Coronary artery (tissue), 2 donors: ENCODE results near the gene RNF183.

Experiments used
- DNase-seq: peaks from one replicate; pipeline ENCODE4 v3.0.0-alpha.2; 2017; ENCODE audit warnings: low spot score
- H3K27ac ChIP-seq, 2 donors: fragments of 200-600 bp; sonication (generic); one replicate each; pipeline ENCODE4 v1.5.1; 2016 to 2019
- H3K4me3 ChIP-seq: fragments of 200-600 bp; sonication (generic); 2 replicates; pipeline ENCODE4 v1.5.1; 2016; ENCODE audit warnings: mild to moderate bottlenecking, moderate library complexity
- TF ChIP-seq, protein P1 (sequence below): fragments of 200-600 bp; sonication (generic); IDR thresholded peaks from one replicate; pipeline ENCODE4 v1.5.1; 2019; ENCODE audit warnings: antibody characterized with exemption

RNF183 gene, protein sequence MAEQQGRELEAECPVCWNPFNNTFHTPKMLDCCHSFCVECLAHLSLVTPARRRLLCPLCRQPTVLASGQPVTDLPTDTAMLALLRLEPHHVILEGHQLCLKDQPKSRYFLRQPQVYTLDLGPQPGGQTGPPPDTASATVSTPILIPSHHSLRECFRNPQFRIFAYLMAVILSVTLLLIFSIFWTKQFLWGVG

DNA sequence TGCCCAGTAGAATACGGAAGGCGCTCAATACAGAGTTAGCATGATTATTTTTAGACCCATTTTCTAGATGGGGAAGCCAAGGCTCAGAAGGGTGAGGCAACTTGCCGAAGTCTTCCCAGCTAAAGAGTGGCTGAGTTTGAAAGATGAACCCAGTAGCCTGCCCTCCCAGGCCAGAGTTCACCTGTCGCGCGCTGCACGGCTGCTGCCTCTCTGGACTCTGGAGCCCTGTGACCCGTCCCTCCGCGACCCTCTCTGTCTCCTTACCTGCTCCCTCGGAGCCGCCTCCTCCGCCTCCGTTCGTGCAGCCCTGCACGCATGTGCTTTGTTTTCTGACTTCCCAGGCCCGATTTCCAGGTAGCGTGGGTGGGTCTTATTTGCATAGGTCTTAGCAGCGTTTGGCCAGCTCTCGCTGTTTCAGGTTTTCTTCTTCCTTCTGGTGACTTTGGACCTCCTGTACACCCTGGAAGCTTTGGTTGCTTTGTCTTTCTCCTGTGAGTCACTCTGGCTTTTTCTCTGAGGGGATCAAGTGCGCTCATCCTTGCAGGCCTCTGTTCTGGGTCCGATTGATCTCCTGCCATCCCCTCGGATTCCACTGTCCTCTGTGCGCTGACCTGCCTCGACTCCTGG lies at the start of gene RNF183:
TSS of gene RNF183 (minus strand) at position 585 of the 627 bp plus-strand sequence. CDS start 5,192 bp downstream, outside the sequence.
- TF ChIP-seq, protein P1, sequence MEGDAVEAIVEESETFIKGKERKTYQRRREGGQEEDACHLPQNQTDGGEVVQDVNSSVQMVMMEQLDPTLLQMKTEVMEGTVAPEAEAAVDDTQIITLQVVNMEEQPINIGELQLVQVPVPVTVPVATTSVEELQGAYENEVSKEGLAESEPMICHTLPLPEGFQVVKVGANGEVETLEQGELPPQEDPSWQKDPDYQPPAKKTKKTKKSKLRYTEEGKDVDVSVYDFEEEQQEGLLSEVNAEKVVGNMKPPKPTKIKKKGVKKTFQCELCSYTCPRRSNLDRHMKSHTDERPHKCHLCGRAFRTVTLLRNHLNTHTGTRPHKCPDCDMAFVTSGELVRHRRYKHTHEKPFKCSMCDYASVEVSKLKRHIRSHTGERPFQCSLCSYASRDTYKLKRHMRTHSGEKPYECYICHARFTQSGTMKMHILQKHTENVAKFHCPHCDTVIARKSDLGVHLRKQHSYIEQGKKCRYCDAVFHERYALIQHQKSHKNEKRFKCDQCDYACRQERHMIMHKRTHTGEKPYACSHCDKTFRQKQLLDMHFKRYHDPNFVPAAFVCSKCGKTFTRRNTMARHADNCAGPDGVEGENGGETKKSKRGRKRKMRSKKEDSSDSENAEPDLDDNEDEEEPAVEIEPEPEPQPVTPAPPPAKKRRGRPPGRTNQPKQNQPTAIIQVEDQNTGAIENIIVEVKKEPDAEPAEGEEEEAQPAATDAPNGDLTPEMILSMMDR, result no peak
- no peak for DNase-seq

DNA sequence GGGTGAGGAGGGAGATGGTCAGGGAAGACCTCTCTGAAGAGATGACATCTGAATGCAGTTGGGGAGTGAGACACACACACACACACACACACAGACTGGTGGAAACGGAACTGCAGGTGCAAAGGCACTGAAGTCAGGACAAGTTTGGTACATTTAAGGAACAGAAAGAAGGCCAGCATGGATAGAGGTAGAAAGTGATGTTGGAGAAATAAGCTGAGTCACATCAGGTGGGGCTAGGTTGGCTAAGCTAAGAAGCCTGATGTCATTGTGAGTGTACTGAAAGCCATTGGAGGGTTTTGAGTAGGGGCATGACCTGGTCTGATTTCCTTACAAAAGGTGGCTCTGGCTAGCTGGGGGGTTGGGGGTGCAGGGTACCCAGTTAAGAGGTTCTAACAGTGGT lies 49.2 kb upstream of the RNF183 start:
- DNase-seq, result no peak

More for the DNA sequence above, at the start of gene RNF183:
- Histone ChIP-seq H3K27ac (no peak within 1 kb of the TSS), H3K4me3 (no peak within 1 kb of the TSS)

DNA sequence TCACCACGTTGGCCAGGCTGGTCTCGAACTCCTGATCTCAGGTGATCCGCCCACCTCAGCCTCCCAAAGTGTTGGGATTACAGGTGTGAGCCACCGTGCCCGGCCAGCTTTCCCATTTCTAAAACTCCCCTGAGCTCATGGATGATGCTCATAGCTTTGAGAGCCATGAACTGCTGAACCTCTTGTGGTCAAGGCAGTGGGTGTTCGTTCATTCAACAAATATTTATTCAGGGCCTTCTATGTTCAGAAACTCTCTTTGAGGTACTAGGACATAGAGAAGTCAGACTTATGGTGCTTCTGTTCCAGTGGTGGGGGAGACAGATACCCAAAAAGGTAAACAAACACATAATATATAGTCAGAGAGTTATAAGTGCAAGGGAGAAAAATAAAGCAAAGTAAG lies 48.8 kb upstream of the RNF183 start:
- no peak overlapping the region for H3K27ac ChIP-seq
- TF ChIP-seq, protein P1, result no peak
- H3K4me3 ChIP-seq, result no peak overlapping the region
- no peak for DNase-seq

More for the DNA sequence above, 49.2 kb upstream of the RNF183 start:
- TF ChIP-seq, protein P1, result no peak
- no peak overlapping the region for H3K27ac ChIP-seq
- no peak overlapping the region for H3K4me3 ChIP-seq

DNA sequence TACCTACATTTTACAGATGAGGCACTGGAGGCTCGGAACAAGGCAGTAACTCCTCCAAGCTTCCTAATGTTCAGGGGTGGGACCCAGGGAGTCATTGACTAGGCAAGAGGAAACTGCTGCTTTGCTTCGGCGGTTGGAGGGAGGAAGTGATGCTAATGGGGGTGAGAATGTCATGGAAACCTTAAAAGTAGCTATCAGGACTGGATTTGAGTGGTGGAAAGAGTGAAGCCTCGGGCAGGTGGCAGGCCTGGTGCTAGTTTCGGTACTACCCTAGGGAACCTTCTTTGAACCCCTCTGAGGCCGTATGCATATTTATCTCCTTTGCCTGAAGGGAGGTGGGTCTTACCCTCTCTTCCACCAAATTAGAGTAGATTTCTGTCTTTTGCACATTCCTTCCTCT lies 47.8 kb upstream of the RNF183 start:
- TF ChIP-seq, protein P1, result no peak
- DNase-seq, result no peak
- Histone ChIP-seq H3K27ac (no peak overlapping the region), H3K4me3 (no peak overlapping the region)

DNA sequence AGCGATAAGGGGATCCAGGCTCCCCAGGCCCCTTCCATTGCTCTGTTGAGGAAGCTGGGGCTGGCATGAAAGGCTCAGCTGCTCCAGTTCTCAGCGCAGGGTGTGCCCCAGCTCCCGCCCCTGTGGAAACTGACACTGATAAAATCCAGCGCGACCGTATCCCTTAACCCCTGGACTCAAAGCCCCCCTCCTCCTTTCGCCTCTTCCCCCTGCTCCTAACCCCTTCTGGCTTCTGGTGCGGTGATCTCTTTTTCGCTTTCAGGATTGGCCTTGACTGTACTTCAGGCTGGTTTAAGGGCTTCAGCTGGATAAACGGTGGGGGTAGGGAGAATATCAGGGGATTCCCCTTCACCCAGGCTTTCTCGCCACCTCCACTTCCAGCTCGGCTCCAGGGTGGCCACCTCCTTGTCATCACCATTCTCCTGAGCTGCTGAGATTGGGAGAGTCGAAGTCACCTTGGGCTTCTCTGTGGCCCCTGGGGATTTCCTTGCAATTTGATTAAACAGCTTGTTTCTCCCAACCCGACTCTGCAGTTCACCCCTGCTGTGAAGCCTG lies 47.0 kb upstream of the RNF183 start:
- TF ChIP-seq, protein P1, result no peak
- peak; percentile 64 for DNase-seq
- no peak overlapping the region for H3K27ac ChIP-seq
- peak overlapping the region; percentile 75 for H3K4me3 ChIP-seq

DNA sequence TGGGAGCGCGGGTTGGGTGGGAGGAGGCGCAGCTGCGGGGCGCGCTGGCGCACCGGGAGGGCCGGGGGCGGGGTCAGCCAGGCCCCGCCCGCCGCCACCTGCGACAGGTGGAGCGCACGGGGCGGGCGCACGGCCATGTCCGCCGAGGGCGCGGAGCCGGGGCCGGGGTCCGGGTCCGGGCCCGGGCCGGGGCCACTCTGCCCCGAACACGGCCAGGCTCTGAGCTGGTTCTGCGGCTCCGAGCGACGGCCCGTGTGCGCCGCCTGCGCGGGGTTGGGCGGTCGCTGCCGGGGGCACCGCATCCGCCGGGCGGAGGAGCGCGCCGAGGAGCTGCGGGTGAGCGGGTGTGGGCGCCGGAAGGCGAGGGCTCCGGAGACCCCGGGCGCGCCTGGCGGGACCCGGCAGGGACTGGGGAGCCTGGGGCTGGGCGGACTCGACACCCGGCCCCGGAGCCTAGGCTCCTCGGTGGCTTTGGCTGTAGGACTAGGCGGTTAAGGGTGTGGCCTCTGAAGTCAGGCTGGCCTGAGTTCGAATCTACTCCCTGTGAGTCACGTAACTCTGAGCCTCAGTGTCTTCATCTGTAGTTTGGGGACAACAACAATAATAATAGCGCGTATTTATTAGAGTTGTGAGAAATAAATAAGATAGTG lies 46.4 kb upstream of the RNF183 start, which contains the start of gene BSPRY:
TSS of gene BSPRY (plus strand) at position 97 of the 650 bp plus-strand sequence. CDS start at position 136, 39 bp downstream.
- peak within 1 kb of the TSS; percentile 75 for H3K4me3 ChIP-seq
- TF ChIP-seq, protein P1, result no peak
- DNase-seq, result no peak
- no peak within 1 kb of the TSS for H3K27ac ChIP-seq
